ENCODE data around the gene CCDC73. TPM values are rescaled to one million over a fixed set of nuclear protein-coding genes. Genes with fewer than 3 reads are reported as not detected.

CCDC73 gene
- total and polyA plus RNA-seq, 10 of the 15 experiments (the other 5 are each of a cell fraction or from before 2014, with no cell fraction given), result 0.05 to 0.57 (median 0.14) TPM

DNA sequence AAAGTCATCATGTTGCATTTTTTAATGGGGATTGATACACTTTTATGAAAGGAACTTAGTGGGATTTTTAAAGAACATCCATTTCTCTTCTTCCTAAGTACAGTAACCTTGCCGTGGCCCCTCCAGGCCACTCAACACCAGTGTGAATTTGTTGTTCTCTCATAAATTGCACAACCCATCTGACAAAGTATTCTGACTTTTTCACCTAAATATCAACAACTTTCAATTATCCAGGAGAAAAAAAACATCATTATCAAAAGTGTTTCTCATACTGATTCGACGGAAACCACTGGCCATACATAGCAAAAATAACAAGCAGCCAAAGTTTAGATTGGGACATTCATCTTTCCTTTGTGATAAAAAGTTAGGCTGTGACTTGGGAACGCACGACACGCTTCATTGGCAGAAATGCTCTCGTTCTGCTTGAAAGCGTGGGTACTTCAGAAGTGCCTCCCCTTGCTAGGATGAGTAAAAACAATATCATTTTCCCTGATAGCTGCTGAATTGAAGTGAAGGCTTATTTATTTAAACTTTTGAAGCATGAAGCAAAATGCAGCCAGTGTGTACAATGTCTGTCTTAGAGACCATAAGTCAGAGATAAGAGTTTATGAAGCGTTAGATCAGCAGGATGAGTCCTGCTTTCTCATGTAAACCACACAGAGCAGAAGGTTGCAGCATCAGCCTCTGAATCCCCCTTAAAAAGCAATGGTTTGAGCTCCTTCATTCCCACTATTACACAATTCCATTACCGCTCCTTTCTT, 231.4 kb downstream of the CCDC73 start:
- Histone ChIP-seq H3K4me1 (ENCODE audit: control insufficient read depth, insufficient read depth, low read length) (no peaks in the 10 kb centered on the region), H3K79me2 (ENCODE audit: control insufficient read depth, insufficient read depth, low read length) (no peaks in the 10 kb centered on the region), H3K27ac (ENCODE audit: control insufficient read depth, insufficient read depth) (no peak overlapping the region), H4K20me1 (ENCODE audit: control insufficient read depth, insufficient read depth) (no peaks in the 10 kb centered on the region), H3K9me3 (replicated peaks; ENCODE audit: control insufficient read depth, insufficient read depth, low read length) (no peaks in the 10 kb centered on the region), H2AFZ (ENCODE audit: control insufficient read depth, low read depth, low read length) (no peak overlapping the region), H3K36me3 (ENCODE audit: control insufficient read depth in 2 of 2, insufficient read depth in 2 of 2, low read length in 1 of 2) (no peaks in the 10 kb centered on the region), H3K4me3 (no peak overlapping the region), H3K4me2 (ENCODE audit: control insufficient read depth, insufficient read depth) (no peak overlapping the region), H3K9ac (ENCODE audit: control insufficient read depth, insufficient read depth, low read length) (no peak overlapping the region), H3K27me3 (replicated peaks in 1 of 2; ENCODE audit: control insufficient read depth in 2 of 2, insufficient read depth in 2 of 2, low read length in 1 of 2) (no peaks in the 10 kb centered on the region)
- TF ChIP-seq RFX5 (IDR thresholded peaks at IDR 0.05; ENCODE audit: low read depth, low read length), result no peak
- TF ChIP-seq ZNF24 (IDR thresholded peaks at IDR 0.05), result no peak
- no peak for TF ChIP-seq BHLHE40 (IDR thresholded peaks at IDR 0.05; ENCODE audit: borderline replicate concordance in 1 of 2, low read depth in 2 of 2, low read length in 1 of 2)
- no peak for TF ChIP-seq GABPA (IDR thresholded peaks at IDR 0.05; ENCODE audit: low read depth)
- no peak for TF ChIP-seq KLF5 (IDR thresholded peaks at IDR 0.05; ENCODE audit: partially characterized antibody)
- TF ChIP-seq, protein P1, sequence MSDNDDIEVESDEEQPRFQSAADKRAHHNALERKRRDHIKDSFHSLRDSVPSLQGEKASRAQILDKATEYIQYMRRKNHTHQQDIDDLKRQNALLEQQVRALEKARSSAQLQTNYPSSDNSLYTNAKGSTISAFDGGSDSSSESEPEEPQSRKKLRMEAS (IDR thresholded peaks at IDR 0.05; ENCODE audit: low read depth, low read length), result no peak
- TF ChIP-seq, protein P2, sequence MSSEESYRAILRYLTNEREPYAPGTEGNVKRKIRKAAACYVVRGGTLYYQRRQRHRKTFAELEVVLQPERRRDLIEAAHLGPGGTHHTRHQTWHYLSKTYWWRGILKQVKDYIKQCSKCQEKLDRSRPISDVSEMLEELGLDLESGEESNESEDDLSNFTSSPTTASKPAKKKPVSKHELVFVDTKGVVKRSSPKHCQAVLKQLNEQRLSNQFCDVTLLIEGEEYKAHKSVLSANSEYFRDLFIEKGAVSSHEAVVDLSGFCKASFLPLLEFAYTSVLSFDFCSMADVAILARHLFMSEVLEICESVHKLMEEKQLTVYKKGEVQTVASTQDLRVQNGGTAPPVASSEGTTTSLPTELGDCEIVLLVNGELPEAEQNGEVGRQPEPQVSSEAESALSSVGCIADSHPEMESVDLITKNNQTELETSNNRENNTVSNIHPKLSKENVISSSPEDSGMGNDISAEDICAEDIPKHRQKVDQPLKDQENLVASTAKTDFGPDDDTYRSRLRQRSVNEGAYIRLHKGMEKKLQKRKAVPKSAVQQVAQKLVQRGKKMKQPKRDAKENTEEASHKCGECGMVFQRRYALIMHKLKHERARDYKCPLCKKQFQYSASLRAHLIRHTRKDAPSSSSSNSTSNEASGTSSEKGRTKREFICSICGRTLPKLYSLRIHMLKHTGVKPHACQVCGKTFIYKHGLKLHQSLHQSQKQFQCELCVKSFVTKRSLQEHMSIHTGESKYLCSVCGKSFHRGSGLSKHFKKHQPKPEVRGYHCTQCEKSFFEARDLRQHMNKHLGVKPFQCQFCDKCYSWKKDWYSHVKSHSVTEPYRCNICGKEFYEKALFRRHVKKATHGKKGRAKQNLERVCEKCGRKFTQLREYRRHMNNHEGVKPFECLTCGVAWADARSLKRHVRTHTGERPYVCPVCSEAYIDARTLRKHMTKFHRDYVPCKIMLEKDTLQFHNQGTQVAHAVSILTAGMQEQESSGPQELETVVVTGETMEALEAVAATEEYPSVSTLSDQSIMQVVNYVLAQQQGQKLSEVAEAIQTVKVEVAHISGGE (CRISPR knock-in tag; IDR thresholded peaks at IDR 0.05), result no peak
- no peak for TF ChIP-seq YBX1 (IDR thresholded peaks at IDR 0.05)
- no TSS peak for BruUV-seq (replicated peaks)
- WGBS (ENCODE audit: insufficient coverage, insufficient replicate concordance, low lambda C conversion rate, missing lambda C conversion rate), result 85% methylated on average over 10 of the region's 10 CpGs
- DNase-seq (ENCODE audit: low read depth, low spot score) (no peak), ATAC-seq (no peak), FAIRE-seq (no peak)
- ChIA-PET CTCF (interaction anchor here (1.0 to 2.1 kb wide), 4 partner anchors 12 to 239 kb away, joined by 3 to 14 read pairs (median 4); no protein-coding TSS in a partner anchor), RAD21 (ENCODE audit: unreplicated experiment) (interaction anchor here (0.5 to 1.6 kb wide), 3 partner anchors 14 to 240 kb away, joined by 3 to 4 read pairs (median 4); no protein-coding TSS in a partner anchor), SMC1A (ENCODE audit: uncharacterized antibody, unreplicated experiment) (no interaction called here), POLR2A (interaction anchor here (1.7 kb wide), 1 partner anchor 11 kb away, joined by 3 read pairs; no protein-coding TSS in a partner anchor)
- intact Hi-C loops (cut with micrococcal nuclease; ENCODE audit: unreplicated experiment) (loop anchor here (10.0 kb wide), 1 partner anchor 118 kb away; no protein-coding TSS in a partner anchor), in situ Hi-C loops (cut with MboI) (no loop called here)

Data from GM12878 (cell line).